Ishikawa (cell line): ENCODE results near the gene FIG4.

Experiments used
- CEBPB ChIP-seq: IDR thresholded peaks from 2 replicates; pipeline ENCODE4 v1.6.1; 2012
- CREB1 ChIP-seq: IDR thresholded peaks from 2 replicates; pipeline ENCODE4 v1.6.1; 2012; ENCODE audit warnings: low read depth
- EGR1 ChIP-seq: IDR thresholded peaks from 2 replicates; pipeline ENCODE4 v1.6.1; 2012
- EP300 ChIP-seq: IDR thresholded peaks from 2 replicates; pipeline ENCODE4 v1.6.1; 2012; ENCODE audit warnings: borderline replicate concordance
- MAX ChIP-seq: IDR thresholded peaks from 2 replicates; pipeline ENCODE4 v1.6.1; 2012
- NFIC ChIP-seq: IDR thresholded peaks from 2 replicates; pipeline ENCODE4 v1.6.1; 2012
- REST ChIP-seq: IDR thresholded peaks from 2 replicates; pipeline ENCODE4 v1.6.1; 2012; ENCODE audit warnings: low read depth, mild to moderate bottlenecking
- YY1 ChIP-seq: IDR thresholded peaks from 2 replicates; pipeline ENCODE4 v1.6.1; 2012; ENCODE audit warnings: low read depth

GRCh38 chr6:109672839-109673238 is 18.3 kb upstream of the FIG4 start:
- TF ChIP-seq CEBPB (no peak), REST (no peak), EP300 (no peak), YY1 (no peak), CREB1 (no peak), NFIC (no peak), EGR1 (no peak), MAX (no peak)
